Kidney epithelial cell (primary cell): ENCODE results near the gene RPS6KA2. TPM values are rescaled to one million over a fixed set of nuclear protein-coding genes. Genes with fewer than 3 reads are reported as not detected.

Experiments
- DNase-seq: peaks from one replicate; pipeline ENCODE4 v3.0.0-alpha.2; 2010; ENCODE audit warnings: low read depth
- H3K27me3 ChIP-seq: 2 replicates; pipeline ENCODE4 v1.6.0; 2011; ENCODE audit warnings: low read length; ENCODE audit not compliant: control insufficient read depth, insufficient read depth
- H3K36me3 ChIP-seq: 2 replicates; pipeline ENCODE4 v1.5.1; 2011; ENCODE audit warnings: low read length; ENCODE audit not compliant: control insufficient read depth, insufficient read depth
- H3K4me3 ChIP-seq: 2 replicates; pipeline ENCODE4 v1.5.1; 2011; ENCODE audit warnings: low read depth, mild to moderate bottlenecking, control low read depth, low read length
- CTCF ChIP-seq: IDR thresholded peaks from 2 replicates; pipeline ENCODE4 v1.5.1; 2011; ENCODE audit warnings: mild to moderate bottlenecking, moderate library complexity, low read length, control low read depth, inconsistent platforms; ENCODE audit not compliant: insufficient read depth, poor library complexity, severe bottlenecking
- total RNA-seq: library from RNA; depleted of rRNA; stranded (reverse); fragments of >200 nt; gene quantifications from 2 replicates; pipeline ENCODE4 v1.2.3, GENCODE V29; 2015

RPS6KA2 gene
- total RNA-seq, 1 donor from 2014 or later: 51.9 TPM

- TF ChIP-seq CTCF: no peak
- H3K36me3 ChIP-seq: no peaks in the 10 kb centered on the region
- DNase-seq: no peak
- H3K4me3 ChIP-seq: no peak overlapping the region
- no peaks in the 10 kb centered on the region for H3K27me3 ChIP-seq
Measured at GRCh38 chr6:166618866-166619761, 7.9 kb downstream of the RPS6KA2 start.

- no peak for TF ChIP-seq CTCF
- no peaks in the 10 kb centered on the region for H3K27me3 ChIP-seq
- DNase-seq: no peak
- no peaks in the 10 kb centered on the region for H3K36me3 ChIP-seq
- no peak overlapping the region for H3K4me3 ChIP-seq
Measured at GRCh38 chr6:166618251-166618650, 8.8 kb downstream of the RPS6KA2 start.

- H3K4me3 ChIP-seq: no peak overlapping the region
- no peaks in the 10 kb centered on the region for H3K36me3 ChIP-seq
- DNase-seq: no peak
- TF ChIP-seq CTCF: no peak
- H3K27me3 ChIP-seq: no peaks in the 10 kb centered on the region
Measured at GRCh38 chr6:166617359-166617758, 9.7 kb downstream of the RPS6KA2 start.

- Histone ChIP-seq H3K27me3 (no peaks in the 10 kb centered on the region), H3K36me3 (no peaks in the 10 kb centered on the region), H3K4me3 (no peak overlapping the region)
- DNase-seq: no peak
- no peak for TF ChIP-seq CTCF
Measured at GRCh38 chr6:166616261-166617238, 10.5 kb downstream of the RPS6KA2 start.

GRCh38 chr6:166615059-166615770 lies 11.8 kb downstream of the RPS6KA2 start:
- TF ChIP-seq CTCF: no peak
- no peak overlapping the region for H3K4me3 ChIP-seq
- no peaks in the 10 kb centered on the region for H3K36me3 ChIP-seq
- no peaks in the 10 kb centered on the region for H3K27me3 ChIP-seq
- no peak for DNase-seq
